HEK293 (cell line): Measurements from ENCODE around the gene TCAP.

Experiments used
- CTCF ChIA-PET: fragments of 350-600 bp; formaldehyde crosslinking; extraction: SDS; loops from one replicate; lab custom pipeline; 2021; ENCODE audit warnings: antibody characterized with exemption; lab: Yijun Ruan, JAX
- POLR2A ChIA-PET: fragments of 300-600 bp; formaldehyde crosslinking; extraction: SDS; loops from one replicate; lab custom pipeline; 2020; ENCODE audit warnings: antibody characterized with exemption, inconsistent platforms; lab: Yijun Ruan, JAX
- H3K27ac ChIP-seq: fragments of 200-500 bp; sonication (Bioruptor generic); 2 replicates; pipeline ENCODE4 v1.5.1; 2014; ENCODE audit warnings: low read depth, low read length, control low read depth, inconsistent platforms; ENCODE audit errors: extremely low read depth
- H3K36me3 ChIP-seq, 2 experiments: fragments of 200-500 bp in 1 of 2; sonication (Bioruptor generic) in 1 of 2; 1 replicate in 1 of 2; 2 replicates in 1 of 2; pipeline ENCODE4 v1.5.1; 2014 to 2017; ENCODE audit warnings: inconsistent platforms in 2 of 2, low read length in 2 of 2; ENCODE audit not compliant: control insufficient read depth in 2 of 2, insufficient read depth in 1 of 2
- H3K4me1 ChIP-seq: fragments of 200-500 bp; sonication (Bioruptor generic); 2 replicates; pipeline ENCODE4 v1.5.1; 2014; ENCODE audit warnings: mild to moderate bottlenecking, low read length, inconsistent platforms; ENCODE audit not compliant: control insufficient read depth, insufficient read depth
- H3K4me3 ChIP-seq: 2 replicates; pipeline ENCODE4 v1.5.1; 2011; ENCODE audit warnings: low read depth, mild to moderate bottlenecking, control low read depth, low read length, moderate library complexity
- H3K9me3 ChIP-seq: fragments of 200-500 bp; sonication (Bioruptor generic); 2 replicates; pipeline ENCODE4 v1.5.1; 2014; ENCODE audit warnings: low read depth, low read length, inconsistent platforms; ENCODE audit not compliant: control insufficient read depth, insufficient read depth
- BCL11B ChIP-seq: fragments of 450-650 bp; formaldehyde crosslinking; IDR thresholded peaks from 2 replicates; pipeline ENCODE4 v1.5.1; 2016; ENCODE audit warnings: low read depth, missing biosample characterization, missing genetic modification characterization
- ELK4 ChIP-seq: IDR thresholded peaks from 2 replicates; pipeline ENCODE4 v1.6.1; 2011; ENCODE audit warnings: mild to moderate bottlenecking, low read depth, low read length, borderline replicate concordance
- GLIS2 ChIP-seq: fragments of 450-650 bp; formaldehyde crosslinking; IDR thresholded peaks from 2 replicates; pipeline ENCODE4 v1.5.1; 2016; ENCODE audit warnings: missing biosample characterization, missing genetic modification characterization
- HOXD13 ChIP-seq: sonication (generic); formaldehyde crosslinking; IDR thresholded peaks from 2 replicates; pipeline ENCODE4 v1.8.0; 2022; ENCODE audit warnings: missing genetic modification reagents, borderline replicate concordance
- OVOL3 ChIP-seq: fragments of 450-650 bp; formaldehyde crosslinking; IDR thresholded peaks from 2 replicates; pipeline ENCODE4 v1.5.1; 2016; ENCODE audit warnings: missing biosample characterization, missing genetic modification characterization
- PRDM10 ChIP-seq: fragments of 450-650 bp; formaldehyde crosslinking; IDR thresholded peaks from 2 replicates; pipeline ENCODE4 v1.5.1; 2016; ENCODE audit warnings: missing biosample characterization, missing genetic modification characterization
- SCRT2 ChIP-seq: fragments of 450-650 bp; formaldehyde crosslinking; IDR thresholded peaks from 2 replicates; pipeline ENCODE4 v1.5.1; 2016; ENCODE audit warnings: missing biosample characterization, missing genetic modification characterization
- ZBTB17 ChIP-seq: fragments of 450-650 bp; formaldehyde crosslinking; IDR thresholded peaks from 2 replicates; pipeline ENCODE4 v1.5.1; 2016; ENCODE audit warnings: missing biosample characterization, missing genetic modification characterization
- ZFHX2 ChIP-seq: fragments of 450-650 bp; formaldehyde crosslinking; conservative IDR thresholded peaks from 2 replicates; pipeline ENCODE4 v1.5.1; 2016; ENCODE audit warnings: missing biosample characterization, missing genetic modification characterization
- ZFP69B ChIP-seq: fragments of 450-650 bp; formaldehyde crosslinking; IDR thresholded peaks from 2 replicates; pipeline ENCODE4 v1.5.1; 2016; ENCODE audit warnings: missing biosample characterization, missing genetic modification characterization
- ZNF133 ChIP-seq: fragments of 450-650 bp; formaldehyde crosslinking; IDR thresholded peaks from 2 replicates; pipeline ENCODE4 v1.5.1; 2016; ENCODE audit warnings: missing biosample characterization, missing genetic modification characterization
- ZNF146 ChIP-seq: fragments of 450-650 bp; formaldehyde crosslinking; IDR thresholded peaks from 2 replicates; pipeline ENCODE4 v1.5.1; 2016; ENCODE audit warnings: missing biosample characterization, missing genetic modification characterization
- ZNF157 ChIP-seq: fragments of 450-650 bp; formaldehyde crosslinking; IDR thresholded peaks from 2 replicates; pipeline ENCODE4 v1.5.1; 2016; ENCODE audit warnings: missing biosample characterization, missing genetic modification characterization
- ZNF169 ChIP-seq: fragments of 450-650 bp; formaldehyde crosslinking; IDR thresholded peaks from 2 replicates; pipeline ENCODE4 v1.5.1; 2016; ENCODE audit warnings: missing biosample characterization, missing genetic modification characterization
- ZNF366 ChIP-seq: fragments of 450-650 bp; formaldehyde crosslinking; conservative IDR thresholded peaks from 2 replicates; pipeline ENCODE4 v1.5.1; 2016; ENCODE audit warnings: missing biosample characterization, missing genetic modification characterization
- ZNF394 ChIP-seq: fragments of 450-650 bp; formaldehyde crosslinking; IDR thresholded peaks from 2 replicates; pipeline ENCODE4 v1.5.1; 2016; ENCODE audit warnings: missing biosample characterization, missing genetic modification characterization, mild to moderate bottlenecking, moderate library complexity, borderline replicate concordance
- ZNF398 ChIP-seq: fragments of 450-650 bp; formaldehyde crosslinking; IDR thresholded peaks from 2 replicates; pipeline ENCODE4 v1.5.1; 2017; ENCODE audit warnings: missing biosample characterization, missing genetic modification characterization
- ZNF423 ChIP-seq: fragments of 450-650 bp; formaldehyde crosslinking; IDR thresholded peaks from 2 replicates; pipeline ENCODE4 v1.5.1; 2016; ENCODE audit warnings: missing biosample characterization, missing genetic modification characterization
- ZNF48 ChIP-seq: fragments of 450-650 bp; formaldehyde crosslinking; IDR thresholded peaks from 2 replicates; pipeline ENCODE4 v1.5.1; 2016; ENCODE audit warnings: missing biosample characterization, missing genetic modification characterization
- ZNF555 ChIP-seq: fragments of 450-650 bp; formaldehyde crosslinking; conservative IDR thresholded peaks from 2 replicates; pipeline ENCODE4 v1.5.1; 2017; ENCODE audit warnings: missing biosample characterization, mild to moderate bottlenecking, missing genetic modification characterization, inconsistent platforms
- ZNF629 ChIP-seq: fragments of 450-650 bp; formaldehyde crosslinking; IDR thresholded peaks from 2 replicates; pipeline ENCODE4 v1.5.1; 2017; ENCODE audit warnings: missing biosample characterization, missing genetic modification characterization
- ZNF785 ChIP-seq: fragments of 450-650 bp; formaldehyde crosslinking; IDR thresholded peaks from 2 replicates; pipeline ENCODE4 v1.5.1; 2016; ENCODE audit warnings: missing biosample characterization, missing genetic modification characterization
- ZSCAN18 ChIP-seq: fragments of 450-650 bp; formaldehyde crosslinking; IDR thresholded peaks from 2 replicates; pipeline ENCODE4 v1.5.1; 2016; ENCODE audit warnings: missing biosample characterization, missing genetic modification characterization
- TF ChIP-seq, protein P1 (sequence below): fragments of 450-650 bp; formaldehyde crosslinking; IDR thresholded peaks from 2 replicates; pipeline ENCODE4 v1.5.1; 2016; ENCODE audit warnings: missing biosample characterization, missing genetic modification characterization, low read depth
- TF ChIP-seq, protein P2 (sequence below): fragments of 450-650 bp; formaldehyde crosslinking; optimal IDR thresholded peaks from 2 replicates; pipeline ENCODE3; 2016; ENCODE audit warnings: missing biosample characterization, mild to moderate bottlenecking, missing genetic modification characterization

Gene TCAP

DNA sequence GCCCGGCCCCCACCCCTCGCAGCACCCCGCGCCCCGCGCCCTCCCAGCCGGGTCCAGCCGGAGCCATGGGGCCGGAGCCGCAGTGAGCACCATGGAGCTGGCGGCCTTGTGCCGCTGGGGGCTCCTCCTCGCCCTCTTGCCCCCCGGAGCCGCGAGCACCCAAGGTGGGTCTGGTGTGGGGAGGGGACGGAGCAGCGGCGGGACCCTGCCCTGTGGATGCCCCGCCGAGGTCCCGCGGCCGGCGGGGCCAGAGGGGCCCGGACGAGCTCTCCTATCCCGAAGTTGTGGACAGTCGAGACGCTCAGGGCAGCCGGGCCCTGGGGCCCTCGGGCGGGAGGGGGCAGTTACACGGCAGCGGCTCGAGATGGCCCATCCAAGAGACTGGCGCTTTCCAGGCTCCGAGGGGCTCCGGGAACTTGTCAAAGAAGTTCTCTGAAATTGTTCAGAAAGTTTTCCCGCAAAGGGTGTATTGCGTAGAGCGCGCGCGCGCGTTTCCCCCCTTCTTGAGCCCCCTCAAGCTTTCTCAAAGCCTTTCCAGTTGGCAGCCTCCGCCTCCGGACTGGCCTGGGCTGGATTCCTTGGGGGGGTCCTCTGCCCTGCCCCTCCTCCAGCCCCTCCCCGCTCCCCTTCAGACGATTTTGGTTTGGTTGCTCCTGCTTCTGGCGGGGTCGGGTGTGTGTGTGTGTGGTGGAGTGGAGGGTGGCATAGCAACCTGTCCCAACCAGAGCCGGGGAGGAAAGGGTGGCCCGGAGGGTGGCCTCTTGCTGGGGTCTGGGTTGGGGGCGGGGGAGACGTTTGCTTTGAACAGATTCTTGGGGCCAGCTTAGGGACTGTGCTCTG lies 35.2 kb downstream of the TCAP start:
- CTCF ChIA-PET: interaction anchor here (0.6 to 3.5 kb wide), 15 partner anchors 12 to 258 kb away, joined by 3 to 22 read pairs (median 3); partner anchors contain the start of genes MIEN1 and PGAP3
- peaks cover 13% of the 10 kb centered on the region; the same call in 1 of the 2 replicates for H3K4me1 ChIP-seq
- no peaks in the 10 kb centered on the region for H3K9me3 ChIP-seq
- POLR2A ChIA-PET: interaction anchor here (0.7 to 2.4 kb wide), 26 partner anchors 9 to 413 kb away, joined by 3 to 42 read pairs (median 5); partner anchors contain the start of genes LRRC3C, MIEN1, ORMDL3 and PGAP3
- H3K36me3 ChIP-seq: peaks cover 0 to 25% of the 10 kb centered on the region in 2 experiments; a peak in 1 of 3 replicates
- peak overlapping the region; percentile 68; the same call in 1 of the 2 replicates for H3K27ac ChIP-seq
- H3K4me3 ChIP-seq: peak overlapping the region; percentile 81
- TF ChIP-seq, protein P1, sequence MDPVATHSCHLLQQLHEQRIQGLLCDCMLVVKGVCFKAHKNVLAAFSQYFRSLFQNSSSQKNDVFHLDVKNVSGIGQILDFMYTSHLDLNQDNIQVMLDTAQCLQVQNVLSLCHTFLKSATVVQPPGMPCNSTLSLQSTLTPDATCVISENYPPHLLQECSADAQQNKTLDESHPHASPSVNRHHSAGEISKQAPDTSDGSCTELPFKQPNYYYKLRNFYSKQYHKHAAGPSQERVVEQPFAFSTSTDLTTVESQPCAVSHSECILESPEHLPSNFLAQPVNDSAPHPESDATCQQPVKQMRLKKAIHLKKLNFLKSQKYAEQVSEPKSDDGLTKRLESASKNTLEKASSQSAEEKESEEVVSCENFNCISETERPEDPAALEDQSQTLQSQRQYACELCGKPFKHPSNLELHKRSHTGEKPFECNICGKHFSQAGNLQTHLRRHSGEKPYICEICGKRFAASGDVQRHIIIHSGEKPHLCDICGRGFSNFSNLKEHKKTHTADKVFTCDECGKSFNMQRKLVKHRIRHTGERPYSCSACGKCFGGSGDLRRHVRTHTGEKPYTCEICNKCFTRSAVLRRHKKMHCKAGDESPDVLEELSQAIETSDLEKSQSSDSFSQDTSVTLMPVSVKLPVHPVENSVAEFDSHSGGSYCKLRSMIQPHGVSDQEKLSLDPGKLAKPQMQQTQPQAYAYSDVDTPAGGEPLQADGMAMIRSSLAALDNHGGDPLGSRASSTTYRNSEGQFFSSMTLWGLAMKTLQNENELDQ (tag by site-specific recombination): no peak
- no peak for TF ChIP-seq HOXD13 (CRISPR knock-in tag)
- peak; percentile 65 for TF ChIP-seq GLIS2 (tag by site-specific recombination)
- no peak for TF ChIP-seq ZNF785 (tag by site-specific recombination)
- peak; percentile 97 for TF ChIP-seq PRDM10 (tag by site-specific recombination)
- TF ChIP-seq ZNF157: no peak
- no peak for TF ChIP-seq ZNF366 (tag by site-specific recombination)
- no peak for TF ChIP-seq ZNF48 (tag by site-specific recombination)
- no peak for TF ChIP-seq ZNF629 (tag by site-specific recombination)
- TF ChIP-seq BCL11B (tag by site-specific recombination): no peak
- TF ChIP-seq ZNF133 (tag by site-specific recombination): no peak
- no peak for TF ChIP-seq ZSCAN18 (tag by site-specific recombination)
- peak; percentile 85 for TF ChIP-seq ZNF398
- TF ChIP-seq OVOL3 (tag by site-specific recombination): no peak
- TF ChIP-seq, protein P2, sequence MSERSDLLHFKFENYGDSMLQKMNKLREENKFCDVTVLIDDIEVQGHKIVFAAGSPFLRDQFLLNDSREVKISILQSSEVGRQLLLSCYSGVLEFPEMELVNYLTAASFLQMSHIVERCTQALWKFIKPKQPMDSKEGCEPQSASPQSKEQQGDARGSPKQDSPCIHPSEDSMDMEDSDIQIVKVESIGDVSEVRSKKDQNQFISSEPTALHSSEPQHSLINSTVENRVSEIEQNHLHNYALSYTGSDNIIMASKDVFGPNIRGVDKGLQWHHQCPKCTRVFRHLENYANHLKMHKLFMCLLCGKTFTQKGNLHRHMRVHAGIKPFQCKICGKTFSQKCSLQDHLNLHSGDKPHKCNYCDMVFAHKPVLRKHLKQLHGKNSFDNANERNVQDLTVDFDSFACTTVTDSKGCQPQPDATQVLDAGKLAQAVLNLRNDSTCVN (tag by site-specific recombination): peak; percentile 56
- no peak for TF ChIP-seq ZFP69B
- TF ChIP-seq ZBTB17: 0 out of 2 replicates have a peak, but pooled peaks have one; percentile 0
- TF ChIP-seq ZNF423 (tag by site-specific recombination): peak; percentile 75
- TF ChIP-seq ZFHX2 (tag by site-specific recombination): no peak; the same call in 1 of the 2 replicates
- TF ChIP-seq ZNF555 (tag by site-specific recombination): no peak
- no peak for TF ChIP-seq ZNF146 (tag by site-specific recombination)
- TF ChIP-seq ZNF169 (tag by site-specific recombination): no peak
- TF ChIP-seq SCRT2 (tag by site-specific recombination): no peak
- TF ChIP-seq ELK4: no peak
- TF ChIP-seq ZNF394 (tag by site-specific recombination): no peak
